Fibroblast of pulmonary artery (primary cell): Measurements from ENCODE around the gene DEK.
"Not testable (repeated sequence)": the region's sequence is repeated elsewhere in the genome, so short reads cannot be mapped to it uniquely, and the experiment has no call there.

Experiments
- DNase-seq: peaks from one replicate; pipeline ENCODE4 v3.0.0-alpha.2; 2010; ENCODE audit warnings: low read depth
- H3K4me3 ChIP-seq: replicated peaks from 2 replicates; pipeline ENCODE4 v1.5.1; 2011; ENCODE audit warnings: low read depth, mild to moderate bottlenecking, control low read depth, low read length, moderate library complexity
- CTCF ChIP-seq: IDR thresholded peaks from 2 replicates; pipeline ENCODE4 v1.5.1; 2011; ENCODE audit warnings: mild to moderate bottlenecking, control low read depth, low read length, inconsistent platforms; ENCODE audit errors: missing control alignments

Gene DEK

DNA sequence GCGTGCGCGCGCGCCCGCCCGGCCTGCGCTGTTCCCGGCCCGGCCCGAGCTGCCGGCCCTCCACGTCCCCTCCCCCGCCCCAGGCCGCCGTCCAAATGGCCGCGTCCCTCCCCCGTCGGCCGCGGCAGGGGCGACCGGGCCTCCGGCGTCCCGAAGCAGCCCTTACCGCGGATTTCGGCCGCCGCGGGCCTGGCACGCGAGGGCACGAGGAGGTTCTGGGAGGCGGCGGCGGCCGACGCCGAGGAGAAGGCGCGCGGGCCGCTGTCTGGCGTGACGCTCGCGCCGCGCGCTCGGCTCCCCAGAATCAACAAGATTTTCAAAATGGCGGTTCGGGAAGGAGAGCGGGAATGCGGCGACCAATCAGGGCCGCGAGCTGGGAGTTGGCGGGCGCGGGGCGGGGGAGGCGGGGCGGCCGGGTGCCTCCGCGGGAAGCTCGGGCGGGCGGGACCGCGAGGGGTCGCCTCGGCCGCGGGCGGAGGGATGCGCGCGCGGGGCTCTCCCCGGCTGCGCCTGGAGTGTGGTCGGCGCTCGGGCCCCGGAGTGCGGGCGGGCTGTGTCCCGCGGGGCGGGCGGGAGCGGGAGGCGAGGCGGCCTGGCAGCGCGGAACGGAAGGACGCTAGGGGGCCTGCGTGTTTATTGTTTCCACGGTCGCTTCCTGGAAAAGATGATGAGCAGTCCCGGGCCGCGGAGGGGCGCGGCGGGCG lies at the start of gene DEK:
TSS of gene DEK (minus strand) at position 312 of the 704 bp plus-strand sequence. CDS start 543 bp downstream, outside the sequence.
- peak within 1 kb of the TSS; percentile 91 for H3K4me3 ChIP-seq
- peak; percentile 82 for DNase-seq
- TF ChIP-seq CTCF, result peak; percentile 32

GRCh38 chr6:18312368-18312767 lies 48.0 kb upstream of the DEK start:
- no peak overlapping the region for H3K4me3 ChIP-seq
- TF ChIP-seq CTCF, result no peak
- DNase-seq, result no peak

DNA sequence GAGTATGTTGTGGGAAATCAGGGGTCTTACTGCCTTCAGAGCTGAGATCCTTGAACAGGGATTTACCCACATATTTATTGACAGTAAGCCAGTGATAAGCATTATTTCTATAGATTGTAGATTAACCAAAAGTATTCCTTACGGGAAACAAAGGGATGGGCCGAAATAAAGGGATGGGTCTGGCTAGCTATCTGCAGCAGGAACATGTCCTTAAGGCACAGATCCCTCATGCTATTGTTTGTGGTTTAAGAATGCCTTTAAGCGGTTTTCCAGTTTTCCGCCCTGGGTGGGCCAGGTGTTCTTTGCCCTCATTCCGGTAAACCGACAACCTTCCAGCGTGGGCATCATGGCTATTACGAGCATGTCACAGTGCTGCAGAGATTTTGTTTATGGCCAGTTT lies 45.7 kb upstream of the DEK start:
- DNase-seq, H3K4me3 ChIP-seq: not testable (repeated sequence)

GRCh38 chr6:18309046-18309445 lies 44.7 kb upstream of the DEK start:
- no peak for TF ChIP-seq CTCF
- no peak overlapping the region for H3K4me3 ChIP-seq
- DNase-seq, result no peak

DNA sequence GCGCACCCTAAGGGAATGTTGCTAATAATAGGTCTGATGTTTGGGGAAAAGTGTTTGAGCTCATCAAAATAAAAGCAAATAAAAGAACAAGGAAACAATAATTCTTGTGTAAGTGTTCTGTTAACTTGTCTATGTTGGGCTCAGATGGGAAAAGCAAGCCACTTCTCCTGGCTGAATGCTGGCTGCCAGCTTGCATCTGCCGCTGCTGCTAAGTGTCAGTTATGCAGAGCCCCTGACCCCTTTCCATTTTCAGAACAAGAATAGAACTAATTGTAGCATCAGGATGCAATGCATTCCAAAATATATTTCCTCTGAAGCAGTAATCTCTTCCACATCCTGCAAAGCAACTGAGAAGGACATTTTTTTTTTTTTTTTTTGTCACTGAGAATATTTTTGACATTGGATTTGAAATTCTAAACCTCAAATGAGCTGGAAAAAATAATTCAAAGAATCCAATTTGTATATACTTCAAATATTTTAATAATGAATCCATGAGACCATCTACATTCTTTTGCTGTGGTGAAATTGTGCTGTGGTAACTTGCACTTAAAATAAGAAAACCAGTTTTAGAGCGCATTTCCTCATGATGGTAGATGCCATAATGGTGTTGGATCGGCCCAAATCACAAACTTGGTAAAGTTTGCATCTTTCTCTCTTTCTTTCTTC lies 43.9 kb upstream of the DEK start:
- H3K4me3 ChIP-seq, result no peak overlapping the region
- no peak for TF ChIP-seq CTCF
- DNase-seq, result peak; percentile 16

DNA sequence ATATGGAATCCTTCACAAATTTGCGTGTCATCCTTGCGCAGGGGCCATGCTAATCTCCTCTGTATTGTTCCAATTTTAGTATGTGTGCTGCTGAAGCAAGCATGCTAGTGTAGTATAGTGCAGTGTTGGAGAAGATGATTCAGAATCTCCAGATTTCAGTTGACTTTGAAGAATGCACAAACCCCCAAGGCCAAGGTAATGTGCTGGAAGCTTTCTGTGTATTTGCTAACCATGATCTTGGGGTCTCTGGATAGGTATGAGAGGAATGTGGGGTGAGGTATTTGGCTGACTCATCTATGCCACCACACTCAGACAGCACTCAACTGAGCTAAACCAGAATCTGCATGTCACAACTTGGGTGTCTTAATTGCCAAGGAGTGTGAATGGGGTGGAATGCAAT lies 42.6 kb upstream of the DEK start:
- DNase-seq, result peak; percentile 11
- no peak overlapping the region for H3K4me3 ChIP-seq
- no peak for TF ChIP-seq CTCF

GRCh38 chr6:18302561-18303439 lies 38.5 kb upstream of the DEK start:
- DNase-seq, result peak; percentile 19
- peak; percentile 11 for TF ChIP-seq CTCF
- H3K4me3 ChIP-seq, result no peak overlapping the region
